Psoas muscle (tissue), 8 donors: ENCODE data around the gene UBE2O. TPM values are rescaled to one million over a fixed set of nuclear protein-coding genes. Genes with fewer than 3 reads are reported as not detected.
A peak's percentile ranks its signal among the peaks of the same experiment; 100 is the strongest.

Experiments
- ATAC-seq, 4 donors: fragments of 200-7000 bp; cut with Tn5 transposase; one replicate each; pipeline ENCODE4 v1.9.1; 2020; ENCODE audit warnings: moderate library complexity in 3 of 4, mild to moderate bottlenecking in 2 of 4
- DNase-seq, 2 donors: peaks; one replicate each; pipeline ENCODE4 v3.0.0-alpha.2; 2020
- H3K27ac ChIP-seq: fragments of 200-600 bp; one replicate; pipeline ENCODE4 v1.8.0; 2022
- H3K27me3 ChIP-seq, 3 donors: fragments of 200-600 bp in 1 of 3; one replicate each; pipeline versions ENCODE4 v1.6.1 to v1.8.0; 2013 to 2022; ENCODE audit warnings: low read length in 2 of 3, mild to moderate bottlenecking in 2 of 3, moderate library complexity in 1 of 3; ENCODE audit not compliant: insufficient read depth in 3 of 3
- H3K36me3 ChIP-seq, 2 donors: fragments of 200-600 bp in 1 of 2; one replicate each; pipeline versions ENCODE4 v1.6.1 to v1.8.0; 2013 to 2022; ENCODE audit warnings: low read depth in 1 of 2, mild to moderate bottlenecking in 1 of 2, moderate library complexity in 1 of 2; ENCODE audit not compliant: insufficient read depth in 1 of 2
- H3K4me1 ChIP-seq: fragments of 200-600 bp; one replicate; pipeline ENCODE4 v1.8.0; 2022
- H3K4me3 ChIP-seq: fragments of 200-600 bp; one replicate; pipeline ENCODE4 v1.8.0; 2022; ENCODE audit warnings: mild to moderate bottlenecking
- H3K9me3 ChIP-seq: fragments of 200-600 bp; one replicate; pipeline ENCODE4 v1.8.0; 2022
- CTCF ChIP-seq: fragments of 200-600 bp; IDR thresholded peaks from one replicate; pipeline ENCODE4 v1.8.0; 2022; ENCODE audit warnings: antibody characterized with exemption
- WGBS, 3 donors: extraction: QIAGEN DNeasy Blood & Tissue Kit; methylation state at CpG; one replicate each; pipeline versions ENCODE4 v1.1.6 to v1.1.7; 2013; 5-methylcytosine and 5-hydroxymethylcytosine counted together
- intact Hi-C, 2 donors: fragments of 100-400 bp; cut with DNase I; formaldehyde crosslinking; loops; one replicate each; pipeline versions ENCODE4 v1.11.0 to v1.14.2; 2022
- polyA plus RNA-seq, 3 donors: library from polyadenylated mRNA; stranded (reverse); fragments of 200-250 nt; gene quantifications; one replicate each; pipeline ENCODE4 v1.2.3, GENCODE V29; 2013
- total RNA-seq, 4 donors: library from RNA; stranded (reverse); fragmentation: NEBNext Ultra II Directional in 2 of 4; extraction: Animal tissue kit (Norgen Biotek cat#: 25700) in 2 of 4; gene quantifications; one replicate each; pipeline versions ENCODE4 v1.2.1 to v1.2.4, GENCODE V29; 2021 to 2023
- donor health status: healthy with polysubstance abuse.
- donor health status: DM: no; HTN: no; CAD: no; lungs with moderate emphysema.
- donor health status: Bipolar disorder and iron deficiency.
- donor health status: healthy.
- donor health status: DM: yes; HTN: yes; CAD: no.
- donor health status: DM: no; HTN: no; CAD: no.
- donor health status: DM: no; HTN: no; CAD: no.
- donor health status: DM: yes; HTN: yes; CAD: no.

Gene UBE2O
- total and polyA plus RNA-seq, 7 donors: 11.6 to 45.5 (median 37.3) TPM

- DNase-seq (no peak), ATAC-seq (peak in 2 of 4 donors; percentile 37 to 41)
- H3K4me1 ChIP-seq: peaks cover 54% of the 10 kb centered on the region
- H3K36me3 ChIP-seq: no peaks in the 10 kb centered on the region
- peak; percentile 45 for TF ChIP-seq CTCF
- WGBS, 3 donors: 59 to 81% (median 70%) methylated on average over 3 of the region's 3 CpGs
- H3K27ac ChIP-seq: peak overlapping the region; percentile 74
- intact Hi-C loops: no loop called here
- no peak overlapping the region for H3K4me3 ChIP-seq
- H3K27me3 ChIP-seq: no peaks in the 10 kb centered on the region
- no peaks in the 10 kb centered on the region for H3K9me3 ChIP-seq
Measured at GRCh38 chr17:76432712-76433336, 20.1 kb downstream of the UBE2O start.

- 25 to 48% (median 37%) methylated on average over 6 of the region's 6 CpGs for WGBS, 3 donors
- no peak overlapping the region for H3K4me3 ChIP-seq
- H3K27ac ChIP-seq: peak overlapping the region; percentile 74
- ATAC-seq (peak; percentile 78 to 86 (median 84)), DNase-seq (no peak)
- intact Hi-C loops: no loop called here
- TF ChIP-seq CTCF: no peak
- H3K9me3 ChIP-seq: no peaks in the 10 kb centered on the region
- peaks cover 55% of the 10 kb centered on the region for H3K4me1 ChIP-seq
- H3K27me3 ChIP-seq: no peaks in the 10 kb centered on the region
- H3K36me3 ChIP-seq: no peaks in the 10 kb centered on the region
Measured at GRCh38 chr17:76432004-76432403, 20.9 kb downstream of the UBE2O start.

GRCh38 chr17:76431509-76431908 is 21.4 kb downstream of the UBE2O start:
- intact Hi-C loops: no loop called here
- ATAC-seq (no peak), DNase-seq (no peak)
- Histone ChIP-seq H3K4me1 (peaks cover 60% of the 10 kb centered on the region), H3K27ac (peak overlapping the region; percentile 74), H3K36me3 (no peaks in the 10 kb centered on the region), H3K9me3 (no peaks in the 10 kb centered on the region), H3K27me3 (no peaks in the 10 kb centered on the region), H3K4me3 (no peak overlapping the region)
- TF ChIP-seq CTCF: no peak
- WGBS, 3 donors: 74 to 80% (median 75%) methylated on average over 2 of the region's 2 CpGs

GRCh38 chr17:76428511-76428910 is 24.4 kb downstream of the UBE2O start:
- no peaks in the 10 kb centered on the region for H3K9me3 ChIP-seq
- DNase-seq (no peak), ATAC-seq (no peak)
- no peak overlapping the region for H3K4me3 ChIP-seq
- H3K27ac ChIP-seq: no peak overlapping the region
- no peak for TF ChIP-seq CTCF
- 87 to 100% (median 94%) methylated on average over 1 of the region's 1 CpG for WGBS, 3 donors
- H3K36me3 ChIP-seq: no peaks in the 10 kb centered on the region
- intact Hi-C loops: no loop called here
- H3K27me3 ChIP-seq: no peaks in the 10 kb centered on the region
- H3K4me1 ChIP-seq: peaks cover 56% of the 10 kb centered on the region
